ENCODE measurements around the gene SASS6.

The SASS6 gene

GRCh38 chr1:100115524-100115923, 17.2 kb downstream of the SASS6 start:
- no peak for TF ChIP-seq CTCF (IDR thresholded peaks at IDR 0.05; ENCODE audit: low read depth, low read length, missing control alignments)
- no peak for DNase-seq (ENCODE audit: low read depth)
- H3K4me3 ChIP-seq (ENCODE audit: low read depth, low read length), result no peak overlapping the region

- TF ChIP-seq CTCF (IDR thresholded peaks at IDR 0.05; ENCODE audit: low read depth, low read length, missing control alignments), result no peak
- H3K4me3 ChIP-seq (ENCODE audit: low read depth, low read length), result no peak overlapping the region
- no peak for DNase-seq (ENCODE audit: low read depth)
These were observed 23.1 kb downstream of the SASS6 start for GRCh38 chr1:100109554-100110066.

GRCh38 chr1:100107696-100108095, 25.0 kb downstream of the SASS6 start:
- no peak for DNase-seq (ENCODE audit: low read depth)
- no peak overlapping the region for H3K4me3 ChIP-seq (ENCODE audit: low read depth, low read length)
- no peak for TF ChIP-seq CTCF (IDR thresholded peaks at IDR 0.05; ENCODE audit: low read depth, low read length, missing control alignments)

- DNase-seq (ENCODE audit: low read depth), result no peak
- TF ChIP-seq CTCF (IDR thresholded peaks at IDR 0.05; ENCODE audit: low read depth, low read length, missing control alignments), result no peak
- no peak overlapping the region for H3K4me3 ChIP-seq (ENCODE audit: low read depth, low read length)
These were observed 31.2 kb downstream of the SASS6 start for GRCh38 chr1:100101564-100101963.

GRCh38 chr1:100100202-100100601, 32.5 kb downstream of the SASS6 start:
- DNase-seq (ENCODE audit: low read depth), result no peak
- TF ChIP-seq CTCF (IDR thresholded peaks at IDR 0.05; ENCODE audit: low read depth, low read length, missing control alignments), result no peak
- no peak overlapping the region for H3K4me3 ChIP-seq (ENCODE audit: low read depth, low read length)

- no peak for DNase-seq (ENCODE audit: low read depth)
- H3K4me3 ChIP-seq (ENCODE audit: low read depth, low read length), result no peak overlapping the region
- TF ChIP-seq CTCF (IDR thresholded peaks at IDR 0.05; ENCODE audit: low read depth, low read length, missing control alignments), result no peak
These were observed 42.3 kb downstream of the SASS6 start for GRCh38 chr1:100090471-100090870.

- H3K4me3 ChIP-seq (ENCODE audit: low read depth, low read length), result no peak overlapping the region
- no peak for TF ChIP-seq CTCF (IDR thresholded peaks at IDR 0.05; ENCODE audit: low read depth, low read length, missing control alignments)
- DNase-seq (ENCODE audit: low read depth), result no peak
These were observed 43.6 kb downstream of the SASS6 start for GRCh38 chr1:100089082-100089481.
